ENCODE data around the gene KIAA0319L. TPM values are rescaled to one million over a fixed set of nuclear protein-coding genes. Genes with fewer than 3 reads are reported as not detected.
"Not testable (repeated sequence)": the region's sequence is repeated elsewhere in the genome, so short reads cannot be mapped to it uniquely, and the experiment has no call there.

The KIAA0319L gene
- total RNA-seq, 4 donors from 2014 or later, result 65.8 to 123 (median 111) TPM

GRCh38 chr1:35580949-35581388, 23.8 kb upstream of the KIAA0319L start:
- TF ChIP-seq, protein P1, sequence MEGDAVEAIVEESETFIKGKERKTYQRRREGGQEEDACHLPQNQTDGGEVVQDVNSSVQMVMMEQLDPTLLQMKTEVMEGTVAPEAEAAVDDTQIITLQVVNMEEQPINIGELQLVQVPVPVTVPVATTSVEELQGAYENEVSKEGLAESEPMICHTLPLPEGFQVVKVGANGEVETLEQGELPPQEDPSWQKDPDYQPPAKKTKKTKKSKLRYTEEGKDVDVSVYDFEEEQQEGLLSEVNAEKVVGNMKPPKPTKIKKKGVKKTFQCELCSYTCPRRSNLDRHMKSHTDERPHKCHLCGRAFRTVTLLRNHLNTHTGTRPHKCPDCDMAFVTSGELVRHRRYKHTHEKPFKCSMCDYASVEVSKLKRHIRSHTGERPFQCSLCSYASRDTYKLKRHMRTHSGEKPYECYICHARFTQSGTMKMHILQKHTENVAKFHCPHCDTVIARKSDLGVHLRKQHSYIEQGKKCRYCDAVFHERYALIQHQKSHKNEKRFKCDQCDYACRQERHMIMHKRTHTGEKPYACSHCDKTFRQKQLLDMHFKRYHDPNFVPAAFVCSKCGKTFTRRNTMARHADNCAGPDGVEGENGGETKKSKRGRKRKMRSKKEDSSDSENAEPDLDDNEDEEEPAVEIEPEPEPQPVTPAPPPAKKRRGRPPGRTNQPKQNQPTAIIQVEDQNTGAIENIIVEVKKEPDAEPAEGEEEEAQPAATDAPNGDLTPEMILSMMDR (IDR thresholded peaks at IDR 0.05), result no peak
- TF ChIP-seq POLR2A (IDR thresholded peaks at IDR 0.05), result no peak
- H3K4me3 ChIP-seq (replicated peaks in 1 of 3), result no peak overlapping the region
- no peaks in the 10 kb centered on the region for H3K9me3 ChIP-seq
- H3K27ac ChIP-seq, result no peak overlapping the region
- peaks cover 9 to 17% of the 10 kb centered on the region in 2 donors for H3K4me1 ChIP-seq
- peaks cover 10% of the 10 kb centered on the region for H3K27me3 ChIP-seq
- intact Hi-C loops (cut with DNase I), result no loop called here
- 85 to 87% methylated on average over 4 of the region's 4 CpGs for WGBS, 2 donors
- no peaks in the 10 kb centered on the region for H3K36me3 ChIP-seq
- no peak for DNase-seq

GRCh38 chr1:35577071-35577998, 20.1 kb upstream of the KIAA0319L start:
- TF ChIP-seq, protein P1 (IDR thresholded peaks at IDR 0.05), result no peak
- no peak for TF ChIP-seq POLR2A (IDR thresholded peaks at IDR 0.05)
- Histone ChIP-seq H3K4me1 (peaks cover 13 to 26% of the 10 kb centered on the region in 2 donors), H3K27me3 (peaks cover 16% of the 10 kb centered on the region), H3K36me3 (no peaks in the 10 kb centered on the region), H3K9me3 (no peaks in the 10 kb centered on the region), H3K4me3 (replicated peaks in 1 of 3) (peak overlapping the region in 2 of 3 donors; percentile 14 to 28), H3K27ac (no peak overlapping the region)
- 8 to 10% methylated on average over 16 to 20 of the region's 70 CpGs for WGBS, 2 donors
- peak; percentile 37 to 53 for DNase-seq
- intact Hi-C loops (cut with DNase I), result no loop called here

DNA sequence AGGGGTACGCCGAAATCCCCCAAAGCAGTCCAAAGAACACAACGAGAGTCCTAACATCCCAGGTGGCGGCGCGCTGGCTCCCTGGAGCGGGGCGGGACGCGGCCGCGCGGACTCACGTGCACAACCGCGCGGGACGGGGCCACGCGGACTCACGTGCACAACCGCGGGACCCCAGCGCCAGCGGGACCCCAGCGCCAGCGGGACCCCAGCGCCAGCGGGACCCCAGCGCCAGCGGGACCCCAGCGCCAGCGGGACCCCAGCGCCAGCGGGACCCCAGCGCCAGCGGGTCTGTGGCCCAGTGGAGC, 19.5 kb upstream of the KIAA0319L start:
- Histone ChIP-seq H3K4me3 (replicated peaks in 1 of 3) (peak overlapping the region in 1 of 3 donors; percentile 28), H3K27me3 (peaks cover 16% of the 10 kb centered on the region), H3K4me1 (peaks cover 13 to 26% of the 10 kb centered on the region in 2 donors)
- H3K27ac ChIP-seq; H3K36me3 ChIP-seq; H3K9me3 ChIP-seq; intact Hi-C loops (cut with DNase I); DNase-seq: not testable (repeated sequence)
- WGBS, 2 donors, result 32 to 69% methylated on average over 2 to 14 of the region's 37 CpGs

GRCh38 chr1:35576061-35576765, 19.0 kb upstream of the KIAA0319L start:
- intact Hi-C loops (cut with DNase I), result no loop called here
- Histone ChIP-seq H3K36me3 (no peaks in the 10 kb centered on the region), H3K4me3 (replicated peaks in 1 of 3) (no peak overlapping the region), H3K27ac (no peak overlapping the region), H3K4me1 (peaks cover 13 to 26% of the 10 kb centered on the region in 2 donors), H3K9me3 (no peaks in the 10 kb centered on the region), H3K27me3 (peaks cover 16% of the 10 kb centered on the region)
- WGBS, 2 donors, result 72% methylated on average over 10 of the region's 10 CpGs
- DNase-seq, result no peak
- TF ChIP-seq POLR2A (IDR thresholded peaks at IDR 0.05), result no peak
- TF ChIP-seq, protein P1 (IDR thresholded peaks at IDR 0.05), result no peak

- TF ChIP-seq POLR2A (IDR thresholded peaks at IDR 0.05), result no peak
- TF ChIP-seq, protein P1 (IDR thresholded peaks at IDR 0.05), result no peak
- Histone ChIP-seq H3K36me3 (no peaks in the 10 kb centered on the region), H3K27me3 (peaks cover 16% of the 10 kb centered on the region), H3K27ac (no peak overlapping the region), H3K9me3 (no peaks in the 10 kb centered on the region), H3K4me3 (replicated peaks in 1 of 3) (no peak overlapping the region), H3K4me1 (peaks cover 13 to 26% of the 10 kb centered on the region in 2 donors)
- DNase-seq, result no peak
- intact Hi-C loops (cut with DNase I), result no loop called here
- WGBS, 2 donors, result 95 to 98% methylated on average over 5 of the region's 5 CpGs
Measured at GRCh38 chr1:35575416-35575958, 18.3 kb upstream of the KIAA0319L start.

All from thyroid gland (tissue), 4 donors.